Mesenchymal stem cell (in vitro differentiated cells and primary cell): ENCODE results near the gene PRRT3.
A peak's percentile ranks its signal among the peaks of the same experiment; 100 is the strongest.

Experiments
- DNase-seq: peaks from one replicate; pipeline ENCODE4 v3.0.0-alpha.2; 2013
- H2AFZ ChIP-seq: one replicate; pipeline ENCODE4 v1.6.1; 2013; ENCODE audit warnings: low read depth, mild to moderate bottlenecking, control low read depth, inconsistent platforms, low read length, moderate library complexity
- H2AK5ac ChIP-seq: 2 replicates; pipeline ENCODE4 v1.6.1; 2013; ENCODE audit warnings: low read length, moderate library complexity, mild to moderate bottlenecking, inconsistent platforms; ENCODE audit not compliant: severe bottlenecking
- H2BK120ac ChIP-seq: one replicate; pipeline ENCODE4 v1.6.1; 2013; ENCODE audit warnings: low read depth, mild to moderate bottlenecking, inconsistent platforms, low read length, moderate library complexity
- H2BK12ac ChIP-seq, 2 experiments: one replicate each; pipeline ENCODE4 v1.6.1; 2013; ENCODE audit warnings: inconsistent platforms in 2 of 2, low read length in 2 of 2, mild to moderate bottlenecking in 2 of 2, moderate library complexity in 2 of 2, control low read depth in 1 of 2
- H2BK15ac ChIP-seq: one replicate; pipeline ENCODE4 v1.6.1; 2013; ENCODE audit warnings: mild to moderate bottlenecking, low read depth, inconsistent platforms; ENCODE audit not compliant: poor library complexity, severe bottlenecking
- H2BK5ac ChIP-seq: 2 replicates; pipeline ENCODE4 v1.6.1; 2013; ENCODE audit warnings: low read depth, mild to moderate bottlenecking, low read length, control low read depth, inconsistent platforms; ENCODE audit not compliant: poor library complexity, severe bottlenecking
- H3K14ac ChIP-seq, 2 experiments: one replicate each; pipeline ENCODE4 v1.6.1; 2013; ENCODE audit warnings: inconsistent platforms in 2 of 2, low read length in 2 of 2, control low read depth in 1 of 2, mild to moderate bottlenecking in 1 of 2, moderate library complexity in 1 of 2
- H3K18ac ChIP-seq, 2 experiments: one replicate each; pipeline ENCODE4 v1.6.1; 2013; ENCODE audit warnings: inconsistent platforms in 2 of 2, low read length in 2 of 2, control low read depth in 1 of 2, low read depth in 1 of 2, mild to moderate bottlenecking in 1 of 2
- H3K23ac ChIP-seq, 2 experiments: one replicate each; pipeline ENCODE4 v1.6.1; 2013; ENCODE audit warnings: inconsistent platforms in 2 of 2, low read length in 2 of 2, mild to moderate bottlenecking in 2 of 2, moderate library complexity in 2 of 2, control low read depth in 1 of 2
- H3K27ac ChIP-seq: 2 replicates; pipeline ENCODE4 v1.5.1; 2013; ENCODE audit warnings: mild to moderate bottlenecking, moderate library complexity, low read length, control low read depth, inconsistent platforms; ENCODE audit not compliant: poor library complexity, severe bottlenecking
- H3K27me3 ChIP-seq, 2 experiments: 2 replicates each; pipeline versions ENCODE4 v1.6.1 to v1.7.0; 2013; ENCODE audit warnings: low read length in 2 of 2, mild to moderate bottlenecking in 2 of 2, moderate library complexity in 2 of 2, control low read depth in 1 of 2, inconsistent platforms in 1 of 2; ENCODE audit not compliant: control insufficient read depth in 1 of 2, insufficient read depth in 1 of 2
- H3K36me3 ChIP-seq, 2 experiments: 2 replicates each; pipeline versions ENCODE4 v1.6.1 to v1.7.0; 2013; ENCODE audit warnings: low read length in 2 of 2, control low read depth in 1 of 2, inconsistent platforms in 1 of 2, low read depth in 1 of 2, mild to moderate bottlenecking in 1 of 2; ENCODE audit not compliant: insufficient read depth in 2 of 2, control insufficient read depth in 1 of 2
- H3K4ac ChIP-seq, 2 experiments: one replicate each; pipeline ENCODE4 v1.6.1; 2013; ENCODE audit warnings: inconsistent platforms in 2 of 2, low read length in 2 of 2, mild to moderate bottlenecking in 2 of 2, moderate library complexity in 2 of 2, control low read depth in 1 of 2, low read depth in 1 of 2
- H3K4me1 ChIP-seq: 2 replicates; pipeline ENCODE4 v1.6.1; 2013; ENCODE audit warnings: low read depth, low read length, control low read depth; ENCODE audit not compliant: control insufficient read depth, insufficient read depth
- H3K4me2 ChIP-seq: 2 replicates; pipeline ENCODE4 v1.6.1; 2013; ENCODE audit warnings: low read length, mild to moderate bottlenecking, inconsistent platforms; ENCODE audit not compliant: poor library complexity, severe bottlenecking
- H3K4me3 ChIP-seq, 2 experiments: 2 replicates each; pipeline versions ENCODE4 v1.5.1 to v1.7.0; 2013; ENCODE audit warnings: low read length in 2 of 2, mild to moderate bottlenecking in 2 of 2, control low read depth in 1 of 2, low read depth in 1 of 2; ENCODE audit not compliant: insufficient read depth in 1 of 2
- H3K79me1 ChIP-seq: replicated peaks from 2 replicates; pipeline ENCODE4 v1.6.1; 2013; ENCODE audit warnings: mild to moderate bottlenecking, control low read depth, low read length, inconsistent platforms; ENCODE audit not compliant: poor library complexity, severe bottlenecking
- H3K9ac ChIP-seq: 2 replicates; pipeline ENCODE4 v1.7.0; 2013; ENCODE audit warnings: mild to moderate bottlenecking, low read length, moderate library complexity
- H3K9me3 ChIP-seq: 2 replicates; pipeline ENCODE4 v1.7.0; 2013; ENCODE audit warnings: mild to moderate bottlenecking, low read length; ENCODE audit not compliant: control insufficient read depth
- H4K8ac ChIP-seq: one replicate; pipeline ENCODE4 v1.6.1; 2013; ENCODE audit warnings: inconsistent platforms, mild to moderate bottlenecking, low read length, moderate library complexity
- H4K91ac ChIP-seq: one replicate; pipeline ENCODE4 v1.6.1; 2013; ENCODE audit warnings: mild to moderate bottlenecking, low read length, inconsistent platforms
- WGBS: methylation state at CpG from one replicate; pipeline ENCODE4 v1.1.7; 2013; ENCODE audit warnings: mixed read lengths; 5-methylcytosine and 5-hydroxymethylcytosine counted together

PRRT3 gene

DNA sequence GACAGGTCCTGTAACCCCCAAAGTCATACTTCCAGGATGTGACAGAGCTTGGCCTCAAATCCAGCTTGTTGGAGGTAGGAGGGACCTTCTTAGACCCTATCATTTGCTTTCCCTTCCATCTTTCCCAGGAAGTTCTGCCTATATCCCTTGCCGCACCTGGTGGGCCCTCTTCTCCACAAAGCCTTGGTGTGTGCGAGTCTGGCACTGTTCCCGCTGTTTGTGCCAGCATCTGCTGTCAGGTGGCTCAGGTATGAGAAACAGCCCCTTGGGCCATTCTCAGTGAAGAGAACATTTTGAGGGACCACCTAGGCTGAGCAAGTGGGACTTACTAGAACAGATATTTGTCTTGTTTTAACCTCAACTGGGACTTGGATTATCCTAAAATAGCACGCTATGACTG, 48.3 kb downstream of the PRRT3 start:
- no peak for DNase-seq
- Histone ChIP-seq H2BK5ac (no peak overlapping the region), H3K27ac (no peak overlapping the region), H3K27me3 (no peaks in the 10 kb centered on the region), H2BK15ac (no peak overlapping the region), H4K91ac (no peak overlapping the region), H3K9me3 (no peaks in the 10 kb centered on the region), H2BK12ac (peak overlapping the region in 1 of 2 experiments; percentile 21), H3K14ac (no peak overlapping the region), H3K23ac (no peak overlapping the region), H3K9ac (no peak overlapping the region), H3K4ac (no peak overlapping the region), H2AK5ac (peak overlapping the region; percentile 44), H2BK120ac (no peak overlapping the region), H3K36me3 (no peaks in the 10 kb centered on the region), H3K4me1 (peaks cover 10% of the 10 kb centered on the region), H3K4me3 (no peak overlapping the region), H4K8ac (no peak overlapping the region), H3K18ac (no peak overlapping the region), H3K79me1 (peaks cover under 1% of the 10 kb centered on the region), H2AFZ (no peak overlapping the region), H3K4me2 (no peak overlapping the region)
- 94% methylated on average over 3 of the region's 4 CpGs for WGBS

DNA sequence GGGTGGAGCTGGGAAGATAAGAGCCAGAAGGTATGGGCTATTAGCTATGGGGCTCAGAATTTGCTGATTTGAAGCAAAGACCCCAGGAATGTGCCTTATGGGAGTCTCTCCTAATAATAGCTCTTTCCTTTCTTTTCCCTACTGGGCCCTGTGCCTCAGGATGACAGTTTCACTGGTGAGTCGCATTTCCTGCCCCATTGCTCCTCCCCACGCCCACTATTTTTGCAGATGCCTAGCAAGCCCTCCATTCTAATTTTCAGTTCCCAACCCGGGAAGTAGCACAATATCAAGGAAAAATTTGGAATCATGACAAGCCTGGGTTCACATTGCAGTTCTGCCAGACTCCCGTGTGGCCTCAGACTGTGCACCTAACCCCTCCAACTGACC, 49.0 kb downstream of the PRRT3 start:
- H3K18ac ChIP-seq: peak overlapping the region in 1 of 2 experiments; percentile 67
- peak overlapping the region; percentile 17 to 88 for H3K4ac ChIP-seq
- peaks cover 17% of the 10 kb centered on the region for H3K4me1 ChIP-seq
- H3K27ac ChIP-seq: no peak overlapping the region
- H3K27me3 ChIP-seq: no peaks in the 10 kb centered on the region
- H3K9ac ChIP-seq: peak overlapping the region; percentile 73
- H3K4me2 ChIP-seq: no peak overlapping the region
- no peak overlapping the region for H2BK120ac ChIP-seq
- H2AK5ac ChIP-seq: peak overlapping the region; percentile 66
- H2BK12ac ChIP-seq: peak overlapping the region; percentile 78 to 99
- 42% methylated on average over 4 of the region's 4 CpGs for WGBS
- H4K8ac ChIP-seq: peak overlapping the region; percentile 95
- H2AFZ ChIP-seq: no peak overlapping the region
- peak; percentile 55 for DNase-seq
- no peaks in the 10 kb centered on the region for H3K9me3 ChIP-seq
- peak overlapping the region; percentile 77 for H2BK15ac ChIP-seq
- no peaks in the 10 kb centered on the region for H3K36me3 ChIP-seq
- H3K4me3 ChIP-seq: peak overlapping the region in 1 of 2 experiments; percentile 68
- H2BK5ac ChIP-seq: no peak overlapping the region
- H3K23ac ChIP-seq: no peak overlapping the region
- H4K91ac ChIP-seq: peak overlapping the region; percentile 97
- H3K79me1 ChIP-seq: peaks cover 2% of the 10 kb centered on the region
- H3K14ac ChIP-seq: no peak overlapping the region

GRCh38 chr3:9902372-9903237, 49.6 kb downstream of the PRRT3 start, which contains the start of gene IL17RE:
TSS of gene IL17RE (plus strand) at chr3:9902848. CDS start at chr3:9902933, 85 bp downstream.
- Histone ChIP-seq H3K36me3 (no peaks in the 10 kb centered on the region), H4K91ac (peak within 1 kb of the TSS; percentile 97), H3K4me3 (peak within 1 kb of the TSS in 1 of 2 experiments; percentile 68), H2AK5ac (peak within 1 kb of the TSS; percentile 66), H3K9ac (peak within 1 kb of the TSS; percentile 73), H2BK120ac (no peak within 1 kb of the TSS), H2BK15ac (peak within 1 kb of the TSS; percentile 77), H3K18ac (peak within 1 kb of the TSS; percentile 67), H3K27ac (no peak within 1 kb of the TSS), H3K4ac (peak within 1 kb of the TSS; percentile 17 to 88), H3K4me2 (no peak within 1 kb of the TSS), H2AFZ (peak within 1 kb of the TSS; percentile 42), H2BK5ac (no peak within 1 kb of the TSS), H3K14ac (peak within 1 kb of the TSS in 1 of 2 experiments; percentile 91), H4K8ac (peak within 1 kb of the TSS; percentile 95), H2BK12ac (peak within 1 kb of the TSS; percentile 78 to 99), H3K4me1 (peaks cover 19% of the 10 kb centered on the region), H3K9me3 (no peaks in the 10 kb centered on the region), H3K79me1 (peaks cover 2% of the 10 kb centered on the region), H3K23ac (no peak within 1 kb of the TSS), H3K27me3 (no peaks in the 10 kb centered on the region)
- no peak for DNase-seq
- 61% methylated on average over 12 of the region's 13 CpGs for WGBS

DNA sequence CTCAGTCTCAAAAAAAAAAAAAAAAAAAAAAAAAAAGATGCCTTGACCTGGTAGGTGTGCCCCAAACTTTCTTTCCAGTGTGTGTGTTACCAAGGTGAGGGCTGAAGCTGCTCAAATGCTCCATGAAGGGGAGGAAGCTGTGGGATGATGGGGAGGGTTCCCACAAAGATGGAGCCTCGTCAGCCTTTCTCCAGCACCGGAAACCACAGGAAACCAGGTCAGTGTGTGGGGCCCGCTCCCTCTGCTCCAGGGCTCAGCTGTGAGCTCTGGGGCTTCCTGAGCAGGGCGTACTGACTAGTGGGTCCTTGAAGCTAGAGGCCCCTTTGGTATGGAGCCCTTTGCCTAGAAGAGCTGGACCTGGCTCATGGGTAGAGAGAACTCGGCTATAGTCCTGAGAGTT, 50.2 kb downstream of the PRRT3 start:
- 93% methylated on average over 5 of the region's 5 CpGs for WGBS
- H3K4me1 ChIP-seq: peaks cover 21% of the 10 kb centered on the region
- H2BK120ac ChIP-seq: no peak overlapping the region
- no peak overlapping the region for H3K4ac ChIP-seq
- H3K79me1 ChIP-seq: peaks cover 2% of the 10 kb centered on the region
- H3K9ac ChIP-seq: no peak overlapping the region
- no peak overlapping the region for H2AFZ ChIP-seq
- no peak overlapping the region for H3K18ac ChIP-seq
- H4K8ac ChIP-seq: no peak overlapping the region
- no peak overlapping the region for H3K4me2 ChIP-seq
- H3K36me3 ChIP-seq: no peaks in the 10 kb centered on the region
- H3K14ac ChIP-seq: no peak overlapping the region
- H4K91ac ChIP-seq: no peak overlapping the region
- no peaks in the 10 kb centered on the region for H3K27me3 ChIP-seq
- H3K27ac ChIP-seq: no peak overlapping the region
- H2BK12ac ChIP-seq: no peak overlapping the region
- H3K23ac ChIP-seq: no peak overlapping the region
- no peak overlapping the region for H2AK5ac ChIP-seq
- DNase-seq: no peak
- no peak overlapping the region for H2BK5ac ChIP-seq
- H3K4me3 ChIP-seq: no peak overlapping the region
- H3K9me3 ChIP-seq: no peaks in the 10 kb centered on the region
- no peak overlapping the region for H2BK15ac ChIP-seq
